HEK293 (cell line): ENCODE results near the gene KIF23.

Source experiments
- CTCF ChIA-PET: fragments of 350-600 bp; formaldehyde crosslinking; extraction: SDS; loops from one replicate; lab custom pipeline; 2021; ENCODE audit warnings: antibody characterized with exemption; lab: Yijun Ruan, JAX
- POLR2A ChIA-PET: fragments of 300-600 bp; formaldehyde crosslinking; extraction: SDS; loops from one replicate; lab custom pipeline; 2020; ENCODE audit warnings: antibody characterized with exemption, inconsistent platforms; lab: Yijun Ruan, JAX
- H3K27ac ChIP-seq: fragments of 200-500 bp; sonication (Bioruptor generic); 2 replicates; pipeline ENCODE4 v1.5.1; 2014; ENCODE audit warnings: low read depth, low read length, control low read depth, inconsistent platforms; ENCODE audit errors: extremely low read depth
- H3K36me3 ChIP-seq, 2 experiments: fragments of 200-500 bp in 1 of 2; sonication (Bioruptor generic) in 1 of 2; 1 replicate in 1 of 2; 2 replicates in 1 of 2; pipeline ENCODE4 v1.5.1; 2014 to 2017; ENCODE audit warnings: inconsistent platforms in 2 of 2, low read length in 2 of 2; ENCODE audit not compliant: control insufficient read depth in 2 of 2, insufficient read depth in 1 of 2
- H3K4me1 ChIP-seq: fragments of 200-500 bp; sonication (Bioruptor generic); 2 replicates; pipeline ENCODE4 v1.5.1; 2014; ENCODE audit warnings: mild to moderate bottlenecking, low read length, inconsistent platforms; ENCODE audit not compliant: control insufficient read depth, insufficient read depth
- H3K4me3 ChIP-seq: 2 replicates; pipeline ENCODE4 v1.5.1; 2011; ENCODE audit warnings: low read depth, mild to moderate bottlenecking, control low read depth, low read length, moderate library complexity
- H3K9me3 ChIP-seq: fragments of 200-500 bp; sonication (Bioruptor generic); 2 replicates; pipeline ENCODE4 v1.5.1; 2014; ENCODE audit warnings: low read depth, low read length, inconsistent platforms; ENCODE audit not compliant: control insufficient read depth, insufficient read depth
- ATF2 ChIP-seq: fragments of 450-650 bp; formaldehyde crosslinking; IDR thresholded peaks from 2 replicates; pipeline ENCODE4 v1.5.1; 2016; ENCODE audit warnings: missing biosample characterization, missing genetic modification characterization, low read depth
- HIC1 ChIP-seq: fragments of 450-650 bp; formaldehyde crosslinking; IDR thresholded peaks from 2 replicates; pipeline ENCODE4 v1.5.1; 2016; ENCODE audit warnings: missing biosample characterization, missing genetic modification characterization
- HOXA7 ChIP-seq: sonication (generic); formaldehyde crosslinking; IDR thresholded peaks from 2 replicates; pipeline ENCODE4 v1.8.1; 2022; ENCODE audit warnings: missing genetic modification reagents, borderline replicate concordance
- OSR2 ChIP-seq: fragments of 450-650 bp; formaldehyde crosslinking; IDR thresholded peaks from 2 replicates; pipeline ENCODE4 v1.5.1; 2016; ENCODE audit warnings: missing biosample characterization, missing genetic modification characterization
- SP3 ChIP-seq: fragments of 450-650 bp; formaldehyde crosslinking; IDR thresholded peaks from 2 replicates; pipeline ENCODE4 v1.5.1; 2016; ENCODE audit warnings: missing biosample characterization, missing genetic modification characterization
- YY2 ChIP-seq: fragments of 450-650 bp; formaldehyde crosslinking; IDR thresholded peaks from 2 replicates; pipeline ENCODE4 v1.5.1; 2016; ENCODE audit warnings: missing biosample characterization, missing genetic modification characterization
- ZBTB7A ChIP-seq: fragments of 450-650 bp; formaldehyde crosslinking; IDR thresholded peaks from 2 replicates; pipeline ENCODE4 v1.5.1; 2016; ENCODE audit warnings: low read depth, missing biosample characterization, missing genetic modification characterization
- ZNF132 ChIP-seq: fragments of 450-650 bp; formaldehyde crosslinking; IDR thresholded peaks from 2 replicates; pipeline ENCODE4 v1.5.1; 2017; ENCODE audit warnings: missing biosample characterization, missing genetic modification characterization, borderline replicate concordance
- ZNF138 ChIP-seq: fragments of 450-650 bp; formaldehyde crosslinking; IDR thresholded peaks from 2 replicates; pipeline ENCODE4 v1.5.1; 2016; ENCODE audit warnings: missing biosample characterization, missing genetic modification characterization, borderline replicate concordance
- ZNF174 ChIP-seq: fragments of 450-650 bp; formaldehyde crosslinking; IDR thresholded peaks from 2 replicates; pipeline ENCODE4 v1.5.0; 2017; ENCODE audit warnings: missing biosample characterization, mild to moderate bottlenecking, missing genetic modification characterization
- ZNF239 ChIP-seq: fragments of 450-650 bp; formaldehyde crosslinking; IDR thresholded peaks from 2 replicates; pipeline ENCODE4 v1.5.1; 2016; ENCODE audit warnings: missing biosample characterization, missing genetic modification characterization
- ZNF292 ChIP-seq: fragments of 450-650 bp; formaldehyde crosslinking; IDR thresholded peaks from 2 replicates; pipeline ENCODE4 v1.5.1; 2016; ENCODE audit warnings: low read depth, missing biosample characterization, missing genetic modification characterization, borderline replicate concordance
- ZNF311 ChIP-seq: fragments of 450-650 bp; formaldehyde crosslinking; IDR thresholded peaks from 2 replicates; pipeline ENCODE4 v1.5.1; 2017; ENCODE audit warnings: missing biosample characterization, missing genetic modification characterization, borderline replicate concordance
- ZNF362 ChIP-seq: fragments of 450-650 bp; formaldehyde crosslinking; IDR thresholded peaks from 2 replicates; pipeline ENCODE4 v1.5.1; 2016; ENCODE audit warnings: missing biosample characterization, missing genetic modification characterization
- ZNF37A ChIP-seq: fragments of 450-650 bp; IDR thresholded peaks from 2 replicates; pipeline ENCODE4 v1.5.1; 2018; ENCODE audit warnings: missing biosample characterization, missing genetic modification characterization
- ZNF394 ChIP-seq: fragments of 450-650 bp; formaldehyde crosslinking; IDR thresholded peaks from 2 replicates; pipeline ENCODE4 v1.5.1; 2016; ENCODE audit warnings: missing biosample characterization, missing genetic modification characterization, mild to moderate bottlenecking, moderate library complexity, borderline replicate concordance
- ZNF404 ChIP-seq: fragments of 450-650 bp; formaldehyde crosslinking; IDR thresholded peaks from 2 replicates; pipeline ENCODE4 v1.5.1; 2017; ENCODE audit warnings: missing biosample characterization, missing genetic modification characterization
- ZNF510 ChIP-seq: fragments of 450-650 bp; formaldehyde crosslinking; IDR thresholded peaks from 2 replicates; pipeline ENCODE4 v1.5.1; 2018; ENCODE audit warnings: mild to moderate bottlenecking, missing genetic modification characterization, missing biosample characterization; ENCODE audit not compliant: insufficient replicate concordance
- ZNF544 ChIP-seq: fragments of 450-650 bp; formaldehyde crosslinking; IDR thresholded peaks from 2 replicates; pipeline ENCODE4 v1.5.0; 2017; ENCODE audit warnings: missing biosample characterization, missing genetic modification characterization
- ZNF623 ChIP-seq: fragments of 450-650 bp; formaldehyde crosslinking; IDR thresholded peaks from 2 replicates; pipeline ENCODE4 v1.5.1; 2016; ENCODE audit warnings: missing biosample characterization, missing genetic modification characterization
- ZNF626 ChIP-seq: fragments of 450-650 bp; sonication (Bioruptor Pico); formaldehyde crosslinking; IDR thresholded peaks from 2 replicates; pipeline ENCODE4 v1.5.1; 2018; ENCODE audit warnings: missing biosample characterization, missing genetic modification characterization, inconsistent platforms
- ZNF658 ChIP-seq: fragments of 450-650 bp; formaldehyde crosslinking; IDR thresholded peaks from 2 replicates; pipeline ENCODE4; 2016; ENCODE audit warnings: missing biosample characterization, missing genetic modification characterization
- ZNF701 ChIP-seq: fragments of 450-650 bp; formaldehyde crosslinking; IDR thresholded peaks from 2 replicates; pipeline ENCODE4 v1.5.1; 2016; ENCODE audit warnings: missing biosample characterization, missing genetic modification characterization
- ZNF776 ChIP-seq: fragments of 450-650 bp; formaldehyde crosslinking; IDR thresholded peaks from 2 replicates; pipeline ENCODE4 v1.5.0; 2017; ENCODE audit warnings: missing biosample characterization, missing genetic modification characterization, borderline replicate concordance
- ZSCAN23 ChIP-seq: fragments of 450-650 bp; formaldehyde crosslinking; IDR thresholded peaks from 2 replicates; pipeline ENCODE4 v1.5.1; 2016; ENCODE audit warnings: missing biosample characterization, missing genetic modification characterization

KIF23 gene

GRCh38 chr15:69459066-69459465 lies 44.9 kb downstream of the KIF23 start:
- TF ChIP-seq ZNF37A (tag by site-specific recombination) (no peak), ZNF174 (no peak), ZBTB7A (tag by site-specific recombination) (no peak), ZSCAN23 (tag by site-specific recombination) (no peak), ZNF311 (tag by site-specific recombination) (no peak), ZNF292 (no peak), ZNF658 (no peak), ZNF239 (tag by site-specific recombination) (no peak), ZNF138 (no peak), ZNF544 (tag by site-specific recombination) (no peak), HOXA7 (CRISPR knock-in tag) (no peak), ATF2 (tag by site-specific recombination) (no peak), ZNF626 (tag by site-specific recombination) (no peak), SP3 (tag by site-specific recombination) (no peak), ZNF776 (no peak), HIC1 (tag by site-specific recombination) (no peak), ZNF510 (no peak), ZNF132 (no peak), ZNF404 (tag by site-specific recombination) (no peak)
- CTCF ChIA-PET, result no interaction called here
- POLR2A ChIA-PET, result interaction anchor here (0.6 kb wide), 1 partner anchor 1048 kb away, joined by 3 read pairs; no protein-coding TSS in a partner anchor
- Histone ChIP-seq H3K27ac (no peak overlapping the region), H3K36me3 (peaks cover 22 to 38% of the 10 kb centered on the region in 2 experiments), H3K9me3 (no peaks in the 10 kb centered on the region), H3K4me1 (peaks cover 11% of the 10 kb centered on the region; the same call in 1 of the 2 replicates), H3K4me3 (no peak overlapping the region)

- POLR2A ChIA-PET, result interaction anchor here (0.6 to 3.5 kb wide), 3 partner anchors 8 to 1025 kb away, joined by 3 to 107 read pairs (median 3); partner anchors contain the start of gene RPLP1
- H3K4me3 ChIP-seq, result no peak overlapping the region
- H3K36me3 ChIP-seq, result peaks cover 12 to 24% of the 10 kb centered on the region in 2 experiments; a peak in 2 of 3 replicates
- H3K9me3 ChIP-seq, result no peaks in the 10 kb centered on the region
- H3K4me1 ChIP-seq, result 0 out of 2 replicates have a peak, but pooled peaks cover 3% of the 10 kb centered on the region
- CTCF ChIA-PET, result interaction anchor here (1.0 kb wide), 1 partner anchor 105 kb away, joined by 3 read pairs; no protein-coding TSS in a partner anchor
- TF ChIP-seq ZNF623 (tag by site-specific recombination), result no peak
- no peak for TF ChIP-seq ZNF362 (tag by site-specific recombination)
- no peak for TF ChIP-seq YY2 (tag by site-specific recombination)
- peak; percentile 72; the same call in 1 of the 2 replicates for TF ChIP-seq ZNF394
- TF ChIP-seq OSR2, result peak; percentile 62
- no peak for TF ChIP-seq ZNF701 (tag by site-specific recombination)
- no peak overlapping the region for H3K27ac ChIP-seq
Measured at GRCh38 chr15:69460481-69460880, 46.3 kb downstream of the KIF23 start.
